ENCODE results near the gene ZMYND15. TPM values are rescaled to one million over a fixed set of nuclear protein-coding genes. Genes with fewer than 3 reads are reported as not detected.
A peak's percentile ranks its signal among the peaks of the same experiment; 100 is the strongest.

Gene ZMYND15
- total and polyA plus RNA-seq, 2 of the 13 experiments (the other 11 are each of a cell fraction or from before 2014, with no cell fraction given): 0.24 to 2.7 TPM

DNA sequence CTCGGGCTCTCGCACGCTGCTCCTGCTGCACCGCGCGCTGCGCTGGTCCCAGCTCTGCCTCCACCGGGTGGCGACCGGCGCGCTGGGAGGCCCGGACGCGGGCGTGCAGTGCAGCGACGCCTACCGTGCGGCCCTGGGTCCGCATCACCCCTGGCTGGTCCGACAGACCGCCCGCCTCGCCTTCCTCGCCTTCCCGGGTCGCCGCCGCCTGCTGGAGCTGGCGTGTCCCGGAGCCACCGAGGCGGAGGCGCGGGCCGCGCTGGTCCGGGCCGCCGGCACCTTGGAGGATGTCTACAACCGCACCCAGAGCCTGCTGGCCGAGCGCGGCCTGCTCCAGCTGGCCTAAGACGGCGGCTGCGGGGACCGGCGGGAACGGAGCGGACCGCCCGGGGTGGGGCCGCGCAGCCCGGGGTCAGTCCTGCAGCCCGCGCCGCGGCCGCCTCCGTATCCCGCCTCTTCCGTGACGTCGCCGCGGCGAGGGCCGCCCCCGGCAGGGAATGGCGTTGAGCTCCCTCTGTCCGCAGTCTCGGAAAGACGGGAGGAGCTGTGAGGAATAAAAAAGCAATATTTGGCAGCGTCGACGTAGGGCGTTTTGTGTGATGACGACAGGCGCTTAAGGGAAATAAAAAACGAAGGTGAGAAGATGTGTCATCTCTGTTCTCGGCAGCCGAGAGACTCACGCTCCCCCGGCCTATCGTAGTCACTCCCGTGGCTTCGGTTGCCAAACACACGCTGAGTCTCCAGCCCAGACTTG lies 50.5 kb downstream of the ZMYND15 start (continued):
- TF ChIP-seq HNRNPLL (IDR thresholded peaks at IDR 0.05; ENCODE audit: low read depth, low read length, poor library complexity, severe bottlenecking) (peak; percentile 37), SALL1 (CRISPR knock-in tag; IDR thresholded peaks at IDR 0.05) (peak; percentile 72; the same call in 1 of the 2 replicates), ZNF546 (CRISPR knock-in tag; conservative IDR thresholded peaks at IDR 0.05) (peak; percentile 82; the same call in 1 of the 2 replicates), KAT7 (CRISPR knock-in tag; IDR thresholded peaks at IDR 0.05; ENCODE audit: borderline replicate concordance) (0 out of 2 replicates have a peak, but pooled peaks have one; percentile 64), TCF7 (IDR thresholded peaks at IDR 0.05; ENCODE audit: low read depth) (no peak), HOXA9 (CRISPR knock-in tag; IDR thresholded peaks at IDR 0.05; ENCODE audit: borderline replicate concordance) (peak; percentile 94; the same call in 1 of the 2 replicates), ZSCAN29 (CRISPR knock-in tag; conservative IDR thresholded peaks at IDR 0.05) (no peak), ZNF720 (CRISPR knock-in tag; IDR thresholded peaks at IDR 0.05) (no peak), JDP2 (CRISPR knock-in tag; IDR thresholded peaks at IDR 0.05; ENCODE audit: borderline replicate concordance) (peak; percentile 70; the same call in 1 of the 2 replicates), ZSCAN25 (CRISPR knock-in tag; IDR thresholded peaks at IDR 0.05) (peak; percentile 50; the same call in 1 of the 2 replicates), ZMAT3 (CRISPR knock-in tag; conservative IDR thresholded peaks at IDR 0.05) (peak; percentile 75; the same call in 1 of the 2 replicates), ZNF343 (CRISPR knock-in tag; IDR thresholded peaks at IDR 0.05) (peak; percentile 22; the same call in 1 of the 2 replicates), ZZZ3 (CRISPR knock-in tag; IDR thresholded peaks at IDR 0.05; ENCODE audit: borderline replicate concordance) (no peak), ZNF484 (CRISPR knock-in tag; IDR thresholded peaks at IDR 0.05; ENCODE audit: borderline replicate concordance, low read depth) (no peak), RNF2 (conservative IDR thresholded peaks at IDR 0.05; ENCODE audit: low read depth) (peak; percentile 65; the same call in 1 of the 2 replicates), PPARG (CRISPR knock-in tag; conservative IDR thresholded peaks at IDR 0.05) (peak; percentile 30; the same call in 1 of the 2 replicates), ZNF382 (CRISPR knock-in tag; IDR thresholded peaks at IDR 0.05; ENCODE audit: borderline replicate concordance) (no peak), ZEB1 (IDR thresholded peaks at IDR 0.05; ENCODE audit: insufficient replicate concordance, low read depth) (peak; percentile 16), ZNF839 (CRISPR knock-in tag; IDR thresholded peaks at IDR 0.05; ENCODE audit: borderline replicate concordance) (no peak), TBP (CRISPR knock-in tag; IDR thresholded peaks at IDR 0.05) (no peak)
- TF ChIP-seq, protein P1, sequence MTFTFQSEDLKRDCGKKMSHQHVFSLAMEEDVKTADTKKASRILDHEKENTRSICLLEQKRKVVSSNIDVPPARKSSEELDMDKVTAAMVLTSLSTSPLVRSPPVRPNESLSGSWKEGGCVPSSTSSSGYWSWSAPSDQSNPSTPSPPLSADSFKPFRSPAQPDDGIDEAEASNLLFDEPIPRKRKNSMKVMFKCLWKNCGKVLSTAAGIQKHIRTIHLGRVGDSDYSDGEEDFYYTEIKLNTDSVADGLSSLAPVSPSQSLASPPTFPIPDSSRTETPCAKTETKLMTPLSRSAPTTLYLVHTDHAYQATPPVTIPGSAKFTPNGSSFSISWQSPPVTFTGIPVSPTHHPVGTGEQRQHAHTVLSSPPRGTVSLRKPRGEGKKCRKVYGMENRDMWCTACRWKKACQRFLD (CRISPR knock-in tag; IDR thresholded peaks at IDR 0.05; ENCODE audit: borderline replicate concordance): no peak
- TF ChIP-seq, protein P2, sequence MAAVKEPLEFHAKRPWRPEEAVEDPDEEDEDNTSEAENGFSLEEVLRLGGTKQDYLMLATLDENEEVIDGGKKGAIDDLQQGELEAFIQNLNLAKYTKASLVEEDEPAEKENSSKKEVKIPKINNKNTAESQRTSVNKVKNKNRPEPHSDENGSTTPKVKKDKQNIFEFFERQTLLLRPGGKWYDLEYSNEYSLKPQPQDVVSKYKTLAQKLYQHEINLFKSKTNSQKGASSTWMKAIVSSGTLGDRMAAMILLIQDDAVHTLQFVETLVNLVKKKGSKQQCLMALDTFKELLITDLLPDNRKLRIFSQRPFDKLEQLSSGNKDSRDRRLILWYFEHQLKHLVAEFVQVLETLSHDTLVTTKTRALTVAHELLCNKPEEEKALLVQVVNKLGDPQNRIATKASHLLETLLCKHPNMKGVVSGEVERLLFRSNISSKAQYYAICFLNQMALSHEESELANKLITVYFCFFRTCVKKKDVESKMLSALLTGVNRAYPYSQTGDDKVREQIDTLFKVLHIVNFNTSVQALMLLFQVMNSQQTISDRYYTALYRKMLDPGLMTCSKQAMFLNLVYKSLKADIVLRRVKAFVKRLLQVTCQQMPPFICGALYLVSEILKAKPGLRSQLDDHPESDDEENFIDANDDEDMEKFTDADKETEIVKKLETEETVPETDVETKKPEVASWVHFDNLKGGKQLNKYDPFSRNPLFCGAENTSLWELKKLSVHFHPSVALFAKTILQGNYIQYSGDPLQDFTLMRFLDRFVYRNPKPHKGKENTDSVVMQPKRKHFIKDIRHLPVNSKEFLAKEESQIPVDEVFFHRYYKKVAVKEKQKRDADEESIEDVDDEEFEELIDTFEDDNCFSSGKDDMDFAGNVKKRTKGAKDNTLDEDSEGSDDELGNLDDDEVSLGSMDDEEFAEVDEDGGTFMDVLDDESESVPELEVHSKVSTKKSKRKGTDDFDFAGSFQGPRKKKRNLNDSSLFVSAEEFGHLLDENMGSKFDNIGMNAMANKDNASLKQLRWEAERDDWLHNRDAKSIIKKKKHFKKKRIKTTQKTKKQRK (IDR thresholded peaks at IDR 0.05; ENCODE audit: low read length): no peak
